Activated T-helper 9 cell treated with anti-CD3 and anti-CD28 coated beads, Interleukin-2, amount 50 U/mL, for 16 hours (primary cell): ENCODE data around the gene SRSF9.
"Not testable (repeated sequence)": the region's sequence is repeated elsewhere in the genome, so short reads cannot be mapped to it uniquely, and the experiment has no call there.

Experiments used
- DNase-seq: peaks from one replicate; pipeline ENCODE4 v3.0.0-alpha.2; 2020; ENCODE audit warnings: low read depth

Gene SRSF9, protein sequence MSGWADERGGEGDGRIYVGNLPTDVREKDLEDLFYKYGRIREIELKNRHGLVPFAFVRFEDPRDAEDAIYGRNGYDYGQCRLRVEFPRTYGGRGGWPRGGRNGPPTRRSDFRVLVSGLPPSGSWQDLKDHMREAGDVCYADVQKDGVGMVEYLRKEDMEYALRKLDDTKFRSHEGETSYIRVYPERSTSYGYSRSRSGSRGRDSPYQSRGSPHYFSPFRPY

DNA sequence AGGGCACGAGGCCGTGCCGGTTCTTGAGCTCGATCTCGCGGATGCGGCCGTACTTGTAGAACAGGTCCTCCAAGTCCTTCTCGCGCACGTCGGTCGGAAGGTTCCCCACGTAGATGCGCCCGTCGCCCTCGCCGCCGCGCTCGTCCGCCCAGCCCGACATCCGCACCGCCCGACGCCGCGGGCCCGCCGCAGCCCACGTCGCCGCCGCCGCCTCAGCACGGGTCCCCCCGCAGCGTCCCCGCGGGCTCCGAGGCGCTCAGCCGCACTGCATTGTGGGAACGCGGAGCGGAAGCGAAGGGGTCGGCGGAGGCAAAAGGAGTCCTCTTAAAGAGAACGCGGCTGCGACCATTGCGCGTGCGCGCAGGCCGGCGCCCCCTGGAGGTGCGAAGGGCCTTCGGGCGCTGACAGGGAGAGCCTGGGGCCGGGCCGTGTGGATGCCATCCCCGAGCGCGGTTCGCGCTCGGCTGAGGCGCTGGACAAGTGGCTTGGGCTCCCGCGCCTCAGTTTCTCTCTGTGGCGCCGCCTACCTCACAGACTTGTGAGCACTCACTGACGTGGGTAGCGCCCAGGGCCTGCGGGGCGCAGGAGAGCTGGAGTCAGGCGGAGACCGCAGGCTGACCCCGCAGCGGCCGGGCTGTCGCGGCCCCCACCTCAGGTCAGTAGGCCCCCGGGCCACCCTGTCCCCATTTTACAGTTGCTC, at the start of gene SRSF9:
TSS of gene SRSF9 (minus strand) at position 299 of the 700 bp plus-strand sequence. CDS start at position 160, 139 bp downstream.
- peak; percentile 96 for DNase-seq

DNA sequence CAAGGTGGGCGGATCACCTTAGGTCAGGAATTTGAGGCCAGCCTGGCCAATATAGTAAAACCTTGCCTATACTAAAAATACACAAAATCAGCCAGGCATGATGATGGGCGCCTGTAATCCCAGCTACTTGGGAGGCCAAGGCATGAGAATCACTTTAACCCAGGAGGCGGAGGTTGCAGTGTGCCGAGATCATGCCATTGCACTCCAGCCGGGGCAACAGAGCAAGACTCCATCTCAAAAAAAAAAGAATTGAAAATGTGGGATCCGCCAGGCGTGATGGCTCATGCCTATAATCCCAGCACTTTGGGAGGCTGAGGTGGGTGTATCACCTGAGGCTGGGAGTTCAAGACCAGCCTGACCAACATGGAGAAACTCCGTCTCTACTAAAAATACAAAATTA, 49.8 kb upstream of the SRSF9 start:
- not testable (repeated sequence) for DNase-seq

DNA sequence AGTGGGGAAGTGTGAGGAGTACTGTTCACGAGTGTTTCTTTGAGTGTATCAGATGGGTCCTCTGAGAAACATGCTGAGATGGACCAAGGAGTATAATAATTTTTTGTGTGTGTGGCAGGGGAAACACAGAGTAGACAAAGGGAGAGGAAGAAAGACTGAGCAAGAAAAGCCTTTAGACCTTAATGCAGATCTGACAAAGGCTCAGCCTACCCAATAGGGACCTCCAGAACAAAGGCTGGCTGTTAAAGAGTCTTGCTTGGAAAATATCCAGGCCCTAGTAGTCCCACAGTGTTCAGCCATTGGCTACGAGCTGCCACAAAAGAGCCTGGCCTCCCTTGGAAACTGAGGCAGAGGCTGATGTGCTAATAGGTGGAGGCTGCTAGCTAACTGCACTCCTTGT, 45.9 kb upstream of the SRSF9 start:
- no peak for DNase-seq

DNA sequence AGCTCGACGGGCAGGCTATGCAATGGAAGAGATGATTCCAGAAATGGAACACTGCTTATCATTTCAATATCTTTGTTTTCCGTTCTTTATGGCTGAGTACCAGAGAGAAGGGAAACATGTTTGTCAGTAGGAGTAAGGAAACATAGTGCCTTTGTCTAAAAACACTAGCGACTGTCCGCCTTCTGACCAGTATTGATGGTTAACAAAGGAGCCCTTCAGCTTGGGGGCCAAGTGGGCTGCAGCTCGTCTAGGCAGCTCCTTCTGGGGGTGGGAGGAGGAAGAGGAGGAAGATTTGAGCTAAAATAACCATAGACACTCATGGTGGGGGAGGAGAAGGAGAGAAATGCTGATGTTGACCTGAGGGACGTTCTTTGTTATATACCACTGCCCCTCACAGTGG, 44.5 kb upstream of the SRSF9 start:
- no peak for DNase-seq

DNA sequence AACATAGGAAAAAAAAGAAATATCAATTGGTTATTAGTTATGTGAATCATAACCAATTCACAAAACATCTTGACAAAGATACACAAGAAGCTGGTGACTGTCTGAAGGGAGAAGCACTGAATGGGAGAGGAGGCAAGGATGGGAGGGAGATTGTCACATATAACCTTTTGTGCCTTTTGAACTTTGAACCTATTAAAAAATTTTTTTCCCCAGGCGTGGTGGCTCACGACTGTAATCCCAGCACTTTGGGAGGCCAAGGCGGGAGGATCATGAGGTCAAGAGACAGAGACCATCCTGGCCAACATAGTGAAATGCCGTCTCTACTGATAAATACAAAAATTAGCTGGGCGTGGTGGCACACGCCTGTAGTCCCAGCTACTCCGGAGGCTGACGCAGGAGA, 39.0 kb upstream of the SRSF9 start:
- DNase-seq: no peak

DNA sequence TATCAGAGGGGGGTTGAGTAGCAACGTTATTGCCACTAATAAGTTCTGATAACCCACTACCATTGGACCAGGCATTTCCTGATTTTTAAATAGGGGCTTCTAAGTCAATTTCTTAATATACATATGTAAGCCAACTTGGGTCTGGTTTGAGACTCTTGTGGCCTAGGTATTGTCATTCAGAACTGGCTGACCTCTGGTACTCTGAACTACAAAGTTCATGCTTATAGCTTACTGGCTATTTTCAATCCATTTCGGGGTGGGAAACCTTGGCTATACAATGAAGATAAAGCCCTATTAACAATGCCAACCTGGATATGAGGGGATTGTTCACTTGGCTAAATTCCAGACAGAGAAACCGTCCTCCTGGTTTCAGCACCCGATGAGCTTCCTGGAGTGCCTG, 35.0 kb upstream of the SRSF9 start:
- no peak for DNase-seq

DNA sequence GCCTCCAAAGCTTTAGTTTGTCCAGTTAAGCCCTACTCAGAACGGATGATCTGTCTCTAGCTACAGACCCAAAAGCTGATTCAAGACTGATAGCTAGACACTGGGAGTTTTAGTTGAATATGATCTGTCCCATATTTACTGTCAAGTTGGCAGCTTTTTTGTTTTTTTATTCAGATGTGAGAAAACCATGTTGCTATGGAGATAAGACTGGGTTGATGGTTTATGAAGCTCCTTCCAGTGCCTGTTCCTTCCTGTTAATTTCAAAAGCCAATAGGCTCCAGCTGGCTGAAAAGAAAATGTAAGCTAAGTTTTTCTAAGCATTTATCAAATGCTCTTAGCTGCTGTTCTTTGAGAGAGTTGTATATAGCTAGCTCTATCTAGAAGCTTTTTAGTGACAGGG, 31.0 kb upstream of the SRSF9 start:
- DNase-seq: no peak

DNA sequence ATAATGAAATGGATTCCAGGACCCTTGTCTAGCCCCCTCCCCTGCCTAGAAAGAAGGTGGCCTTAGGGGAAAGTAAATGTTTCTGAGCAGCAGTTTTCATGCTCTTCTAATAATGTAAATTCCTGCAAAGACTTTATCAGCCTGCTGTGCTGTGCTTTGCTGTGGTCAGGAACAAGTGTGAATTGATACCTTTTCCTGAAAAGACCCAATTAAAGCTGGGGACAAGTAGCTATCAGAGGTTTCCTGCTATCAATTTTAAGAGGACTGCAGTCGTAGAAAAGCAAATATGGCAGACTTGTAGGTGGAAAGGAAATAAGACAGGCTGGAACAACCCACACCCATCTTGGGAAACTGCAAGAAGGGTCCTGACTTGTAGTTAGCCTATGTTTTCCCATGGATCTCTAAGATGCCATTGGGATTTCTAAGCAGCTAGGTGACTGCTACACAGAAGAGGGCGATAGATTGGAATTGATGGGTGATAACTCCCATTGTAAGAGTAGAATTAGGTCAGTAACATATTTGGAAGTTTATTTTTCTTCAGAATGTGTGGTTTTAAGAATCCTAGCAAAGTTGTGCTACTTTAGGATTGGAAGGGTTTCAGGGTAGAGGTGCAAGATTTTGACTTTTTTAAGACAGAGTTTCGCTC, 29.4 kb upstream of the SRSF9 start:
- no peak for DNase-seq

DNA sequence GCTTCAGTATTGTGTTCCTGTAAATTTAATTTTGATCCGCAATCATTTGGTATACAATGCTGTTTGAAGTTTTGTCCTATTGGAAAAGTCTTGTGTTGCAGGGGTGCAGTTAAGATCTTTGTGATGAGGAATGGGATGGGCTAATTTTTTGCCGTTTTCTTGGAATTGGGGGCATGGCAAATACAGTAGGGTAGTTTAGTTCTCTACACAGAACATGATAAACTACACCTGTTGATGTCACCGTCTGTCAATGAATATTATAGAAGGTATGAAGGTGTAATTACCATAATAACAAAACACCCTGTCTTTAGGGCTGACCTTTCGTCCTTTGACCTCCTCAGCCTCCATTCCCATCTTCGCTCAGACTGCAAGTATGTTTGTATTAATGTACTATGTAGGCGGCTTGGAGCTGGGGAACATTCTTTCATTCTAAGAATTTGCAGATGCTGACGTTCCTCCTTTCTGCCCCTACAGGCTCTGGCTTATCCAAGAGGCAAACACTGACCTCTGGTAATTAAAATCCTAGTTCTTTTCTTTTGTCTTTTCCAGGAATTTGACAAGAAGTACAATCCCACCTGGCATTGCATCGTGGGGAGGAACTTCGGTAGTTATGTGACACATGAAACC, 28.1 kb upstream of the SRSF9 start:
- no peak for DNase-seq

DNA sequence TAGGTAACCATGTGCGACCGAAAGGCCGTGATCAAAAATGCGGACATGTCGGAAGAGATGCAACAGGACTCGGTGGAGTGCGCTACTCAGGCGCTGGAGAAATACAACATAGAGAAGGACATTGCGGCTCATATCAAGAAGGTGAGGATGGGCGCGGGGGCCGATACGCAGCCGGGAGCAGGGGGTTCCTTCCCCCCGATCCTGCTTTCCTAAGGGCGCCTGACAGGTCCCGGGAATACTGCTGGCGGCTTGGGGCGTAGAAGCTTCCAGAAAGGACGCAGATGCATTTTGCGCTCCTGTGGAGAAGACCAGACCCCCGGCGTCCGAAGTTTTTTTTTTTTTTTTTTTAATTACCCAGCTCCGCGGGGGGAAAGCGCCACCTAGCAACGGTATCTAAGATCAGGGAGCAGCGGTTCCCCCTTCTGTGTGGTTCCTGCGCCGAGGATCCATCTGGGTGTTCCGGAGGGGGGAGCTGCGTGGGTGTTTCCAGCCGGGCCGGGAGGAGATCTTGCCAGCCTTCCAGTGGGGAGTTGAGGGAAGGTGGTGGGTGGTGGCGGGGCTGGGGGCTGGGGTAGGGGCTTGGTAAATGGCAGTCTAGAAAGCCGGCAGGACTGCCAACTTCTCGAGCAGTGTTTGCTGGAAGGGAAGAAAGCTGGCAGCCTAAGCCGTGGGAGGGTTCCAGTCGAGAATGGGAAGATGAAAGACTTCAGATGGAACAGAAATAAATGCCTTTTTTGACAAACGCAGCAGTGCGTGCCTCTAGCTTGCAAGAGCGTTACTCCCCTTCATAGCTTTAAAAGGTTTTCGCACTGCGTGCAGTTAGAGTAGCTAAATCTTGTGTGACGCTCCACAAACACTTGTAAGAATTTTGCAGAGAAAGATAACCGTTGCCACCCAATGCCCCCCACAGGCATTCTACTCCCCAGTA, 27.1 kb upstream of the SRSF9 start:
- peak; percentile 29 for DNase-seq

DNA sequence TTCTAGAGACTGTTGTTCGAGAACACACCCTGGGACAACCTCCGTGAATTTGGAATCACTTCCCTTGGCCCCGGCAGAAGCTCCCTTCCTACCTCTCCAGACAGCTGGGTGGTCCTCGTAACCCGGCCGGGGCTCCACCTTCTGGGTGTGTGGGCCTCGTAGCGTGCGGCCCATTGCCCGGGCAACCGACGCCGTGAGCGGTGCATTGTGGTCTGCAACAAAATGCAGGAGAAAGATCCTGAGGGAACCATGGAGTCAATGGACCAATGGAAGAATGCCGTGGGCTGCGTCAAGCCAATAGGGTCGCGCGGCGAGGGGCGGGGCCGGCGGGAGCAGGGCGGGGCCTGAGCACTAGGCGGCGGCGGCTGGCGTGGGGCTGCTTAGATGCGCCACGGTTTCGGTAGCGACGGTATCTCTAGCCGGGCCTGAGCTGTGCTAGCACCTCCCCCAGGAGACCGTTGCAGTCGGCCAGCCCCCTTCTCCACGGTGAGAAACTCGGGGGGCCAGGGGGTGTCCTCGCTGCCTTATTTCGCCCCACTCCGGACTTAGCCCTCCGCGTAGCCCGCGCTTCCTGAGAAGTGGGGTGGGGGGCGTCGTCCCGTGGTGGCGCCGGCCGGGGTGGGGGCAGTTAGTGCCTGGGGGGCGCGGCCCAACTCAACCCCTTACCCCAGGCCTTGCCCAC, 26.3 kb upstream of the SRSF9 start, which contains the start of gene DYNLL1:
TSS of gene DYNLL1 (plus strand) at position 383 of the 682 bp plus-strand sequence. CDS start 309 bp downstream, outside the sequence.
- peak; percentile 97 for DNase-seq

DNA sequence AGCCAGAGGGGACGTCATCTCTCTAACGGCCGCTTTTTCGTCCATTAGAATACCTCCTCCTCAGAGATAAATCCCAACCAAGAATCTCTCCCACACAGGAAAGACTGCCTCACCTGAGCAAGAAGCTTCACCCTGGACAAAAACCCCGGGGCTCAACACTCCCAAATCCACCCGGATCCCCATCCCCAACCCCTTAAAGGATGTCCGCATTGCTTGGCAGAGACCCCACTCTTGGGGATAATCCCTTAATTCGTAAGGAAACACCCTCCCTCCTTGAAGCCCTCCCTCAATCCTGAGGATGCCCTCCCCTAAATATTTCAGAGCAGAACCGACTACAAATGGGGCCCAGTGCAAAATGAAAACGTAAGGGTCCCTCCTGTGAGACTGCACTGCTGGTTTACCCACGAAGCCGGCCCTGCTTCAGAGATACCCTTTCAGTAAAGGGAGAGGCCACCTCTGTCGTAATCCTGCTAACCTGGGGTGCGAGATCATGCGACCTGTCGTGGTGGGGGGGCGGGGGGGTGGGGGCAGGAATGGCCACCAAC, 25.7 kb upstream of the SRSF9 start:
- no peak for DNase-seq

DNA sequence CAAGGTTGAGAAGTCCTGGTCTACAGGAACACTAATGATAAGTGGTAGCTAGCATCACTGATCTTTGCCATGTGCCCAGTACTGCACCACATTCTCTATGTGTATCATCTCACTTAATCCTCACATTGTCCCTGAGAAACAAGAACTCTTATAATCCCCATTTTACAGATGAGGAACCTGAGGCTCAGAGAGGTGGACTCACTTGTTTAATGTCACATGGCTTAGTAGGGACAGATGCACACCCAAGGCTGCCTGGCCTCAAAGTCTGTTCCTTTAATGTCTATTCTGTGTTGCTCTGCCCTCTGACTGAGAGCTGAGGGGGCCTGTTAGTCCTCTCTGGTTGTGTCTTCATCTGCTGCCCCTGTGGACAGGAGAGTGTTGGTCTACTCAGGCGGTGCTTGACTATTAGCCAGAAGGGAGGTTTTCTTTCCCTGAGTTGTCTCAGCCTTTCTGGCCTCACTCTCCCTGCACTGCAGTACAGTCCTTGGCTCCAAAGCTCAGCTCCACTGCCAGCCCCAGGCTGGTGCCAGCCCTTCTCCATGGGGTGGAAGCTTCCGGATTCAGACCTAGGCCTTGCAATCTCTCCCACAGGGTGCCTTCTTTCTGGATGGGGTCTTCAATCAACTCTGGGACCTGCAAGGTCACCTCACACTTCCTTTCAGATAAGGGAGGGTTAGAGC, 21.4 kb upstream of the SRSF9 start:
- DNase-seq: no peak

DNA sequence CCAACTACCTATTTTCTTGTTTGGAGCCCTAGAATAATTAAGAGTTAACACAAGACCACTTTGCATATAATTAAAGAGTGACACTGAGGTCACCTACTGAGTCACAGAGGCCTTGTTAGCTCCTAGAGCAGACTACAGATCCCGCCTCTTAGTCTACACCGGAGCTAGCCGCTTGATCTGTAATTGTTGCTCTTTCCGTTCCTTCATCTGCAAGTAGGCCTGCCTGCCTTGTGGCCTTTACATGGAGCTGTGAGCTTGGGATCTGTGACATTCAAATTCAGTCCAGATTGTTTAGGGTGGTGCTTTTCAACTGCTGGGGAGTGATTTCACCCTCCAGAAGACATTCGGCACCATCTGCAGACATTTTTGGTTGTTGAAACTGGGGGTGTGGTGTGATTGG, 20.8 kb upstream of the SRSF9 start:
- no peak for DNase-seq

DNA sequence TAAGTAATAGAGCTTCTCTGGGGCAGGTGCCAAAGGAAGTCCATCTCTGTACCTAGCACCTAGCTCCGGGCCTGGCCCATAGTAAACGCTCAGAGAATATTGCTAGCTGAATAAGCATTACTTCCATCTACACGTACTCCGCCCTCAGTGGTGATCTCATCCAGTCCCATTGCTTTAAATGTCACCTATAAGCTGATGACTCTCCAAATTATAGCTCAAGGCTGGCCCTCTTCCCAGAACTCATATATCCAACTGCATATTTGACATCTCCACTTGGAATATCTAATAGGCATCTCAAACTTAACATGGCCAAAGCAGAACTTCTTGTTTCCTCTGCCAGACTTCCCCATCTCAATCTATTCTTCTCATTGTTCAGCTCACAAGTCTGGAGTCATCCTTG, 19.5 kb upstream of the SRSF9 start:
- no peak for DNase-seq

DNA sequence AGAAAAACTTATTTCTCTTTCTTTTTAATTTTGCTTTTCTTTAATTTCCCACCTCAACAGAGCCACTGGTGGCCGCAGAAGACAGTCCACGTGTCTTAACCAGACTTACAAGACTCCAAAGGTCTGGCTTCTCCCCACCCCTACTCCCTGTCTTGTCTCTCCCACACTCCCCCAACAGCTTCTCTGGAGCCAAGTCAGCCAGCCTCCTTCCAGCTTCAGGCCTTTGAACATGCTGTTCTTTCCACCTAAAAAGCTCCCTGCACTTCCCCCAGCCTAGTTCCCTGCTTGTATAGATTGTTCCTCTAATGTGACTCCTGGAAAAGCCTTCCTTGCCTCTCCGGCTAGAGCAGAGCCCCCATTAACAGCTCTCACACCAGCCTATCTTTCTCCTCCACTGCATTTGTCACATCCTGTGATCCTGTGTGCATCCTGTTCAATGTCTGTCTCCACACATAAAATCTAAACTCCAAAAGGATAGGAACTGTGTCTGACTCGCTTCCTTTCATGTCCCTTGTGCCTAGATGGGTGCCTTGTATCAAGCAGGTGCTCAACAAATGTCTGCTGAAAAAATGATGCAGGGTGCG, 18.6 kb upstream of the SRSF9 start:
- DNase-seq: no peak

DNA sequence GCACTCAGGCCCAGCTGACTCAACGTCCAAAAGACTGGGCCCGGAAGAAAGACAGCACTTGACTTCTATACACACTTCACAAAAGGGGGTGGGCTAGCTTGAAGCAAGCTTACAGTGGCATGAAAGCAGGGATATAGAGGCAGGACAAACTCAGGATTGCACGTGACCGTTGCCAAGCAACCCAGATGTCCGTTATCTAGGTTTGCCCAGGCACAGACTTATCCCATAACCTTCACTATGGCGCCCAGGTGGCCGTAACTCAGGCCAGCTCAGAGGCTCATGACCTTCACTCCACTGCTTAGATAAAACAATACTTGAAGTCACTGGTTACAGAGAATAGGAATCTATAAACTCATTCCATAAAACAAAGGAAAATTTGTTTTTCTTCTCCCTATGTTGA, 18.0 kb upstream of the SRSF9 start:
- DNase-seq: not testable (repeated sequence)

DNA sequence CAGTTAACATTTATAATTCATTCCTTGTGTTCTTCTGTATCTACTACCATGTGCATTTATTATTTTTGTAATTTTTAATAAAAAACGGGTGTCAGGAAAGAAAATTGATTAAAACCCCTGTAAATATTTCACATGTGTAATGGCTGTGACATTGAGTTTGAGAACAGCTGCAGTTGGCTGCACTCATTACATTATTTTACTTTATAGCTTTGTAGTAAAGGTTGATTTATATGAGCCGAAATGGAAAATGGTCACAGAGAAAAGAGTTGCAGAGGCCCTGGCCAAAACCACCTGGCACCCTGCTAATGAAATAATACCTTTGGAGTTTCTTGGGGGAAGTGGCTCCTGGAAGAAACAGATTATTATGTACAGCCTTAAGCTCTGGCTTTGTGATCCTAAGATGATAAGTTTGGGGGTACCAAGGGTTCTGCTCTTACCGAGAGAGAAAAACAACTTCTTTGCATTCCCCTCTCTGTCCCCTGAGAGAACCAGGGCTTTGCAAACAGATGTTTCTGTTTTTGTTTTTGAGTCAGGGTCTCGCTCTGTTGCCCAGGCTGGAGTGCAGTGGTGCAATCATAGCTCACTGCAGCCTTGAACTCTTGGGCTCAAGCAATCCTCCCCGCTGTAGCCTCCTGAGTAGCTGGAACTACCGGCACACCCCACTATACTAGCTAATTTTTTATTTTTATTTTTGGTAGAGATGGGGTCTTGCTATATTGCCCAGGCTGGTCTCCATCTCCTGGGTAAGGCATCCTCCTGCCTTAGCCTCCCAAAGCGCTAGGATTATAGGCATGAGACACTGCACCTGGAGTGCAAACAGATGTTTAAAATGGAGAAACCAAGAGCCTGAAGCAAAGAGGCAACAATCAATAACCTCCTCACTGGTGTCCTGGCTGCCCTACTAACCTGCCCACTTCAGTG, 16.7 kb upstream of the SRSF9 start:
- no peak for DNase-seq

DNA sequence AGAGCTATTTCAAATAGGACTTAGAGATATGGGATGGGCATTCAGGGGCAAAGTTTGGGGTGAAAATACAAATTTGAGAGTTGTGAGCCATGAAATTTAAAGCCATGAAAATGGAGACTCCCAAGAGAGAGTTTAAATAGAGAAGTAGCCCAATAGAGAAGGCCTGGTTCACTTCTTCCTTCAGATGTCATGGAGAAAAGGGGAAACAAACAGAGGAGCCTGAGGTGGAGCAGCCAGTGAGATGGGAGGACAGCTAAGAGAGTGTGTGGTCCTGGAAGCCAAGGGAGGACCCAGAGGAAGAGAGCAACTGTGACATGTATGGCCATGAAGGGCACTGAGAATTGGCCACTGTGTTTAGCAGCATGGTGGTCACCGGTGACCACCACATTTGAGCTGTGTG, 14.1 kb upstream of the SRSF9 start:
- no peak for DNase-seq
